HepG2 (cell line): ENCODE results near the gene CGB3.
A peak's percentile ranks its signal among the peaks of the same experiment; 100 is the strongest.

Source experiments
- JUN ChIP-seq: sonication (generic); formaldehyde crosslinking; IDR thresholded peaks from 2 replicates; pipeline ENCODE4 v1.4.0; 2020; ENCODE audit warnings: mild to moderate bottlenecking, missing genetic modification reagents
- MXI1 ChIP-seq: IDR thresholded peaks from 3 replicates; pipeline ENCODE4 v1.6.1; 2012; ENCODE audit warnings: low read depth, low read length, inconsistent platforms, borderline replicate concordance
- PCBP2 ChIP-seq: fragments of 200-400 bp; formaldehyde crosslinking; optimal IDR thresholded peaks from 2 replicates; pipeline ENCODE3; 2018; ENCODE audit warnings: low read length, low read depth; ENCODE audit not compliant: poor library complexity, severe bottlenecking
- ZBTB25 ChIP-seq: IDR thresholded peaks from 2 replicates; pipeline ENCODE4 v1.6.1; 2018; ENCODE audit warnings: missing genetic modification reagents
- ZNF766 ChIP-seq: sonication (generic); formaldehyde crosslinking; IDR thresholded peaks from 2 replicates; pipeline ENCODE4 v1.5.0; 2020; ENCODE audit warnings: missing genetic modification reagents, borderline replicate concordance

GRCh38 chr19:48993175-48994034, 30.7 kb downstream of the CGB3 start, which contains the start of the genes GYS1 and RUVBL2:
- TF ChIP-seq ZNF766 (no peak), ZBTB25 (CRISPR knock-in tag) (peak; percentile 43; the same call in 1 of the 2 replicates), MXI1 (peak; percentile 73; the same call in 1 of the 3 replicates), PCBP2 (no peak), JUN (CRISPR knock-in tag) (no peak)
